Superior temporal gyrus (tissue), 1 donor: ENCODE data around the gene ANLN.
"Not testable (repeated sequence)": the region's sequence is repeated elsewhere in the genome, so short reads cannot be mapped to it uniquely, and the experiment has no call there.

ENCODE experiments used
- DNase-seq: peaks from one replicate; pipeline ENCODE4 v3.0.0-alpha.2; 2016; ENCODE audit errors: extremely low spot score

ANLN gene

GRCh38 chr7:36379831-36380504, 9.7 kb upstream of the ANLN start:
- DNase-seq, result no peak

- DNase-seq, result no peak
Observed at GRCh38 chr7:36381056-36381455, 8.6 kb upstream of the ANLN start.

- not testable (repeated sequence) for DNase-seq
Observed at GRCh38 chr7:36383284-36383683, 6.4 kb upstream of the ANLN start.

GRCh38 chr7:36385646-36386045, 4.0 kb upstream of the ANLN start:
- not testable (repeated sequence) for DNase-seq

- DNase-seq, result no peak
Observed at GRCh38 chr7:36387435-36388231, 2.0 kb upstream of the ANLN start.

- DNase-seq, result peak; percentile 59
Observed at GRCh38 chr7:36388423-36388822, 1.2 kb upstream of the ANLN start.

- no peak for DNase-seq
Observed at GRCh38 chr7:36390199-36391090, 783 bp downstream of the ANLN start.

GRCh38 chr7:36391436-36392198, 2.0 kb downstream of the ANLN start:
- no peak for DNase-seq

GRCh38 chr7:36393826-36394225, 4.2 kb downstream of the ANLN start:
- no peak for DNase-seq

- DNase-seq, result no peak
Observed at GRCh38 chr7:36395171-36395894, 5.7 kb downstream of the ANLN start.

- no peak for DNase-seq
Observed at GRCh38 chr7:36396150-36396549, 6.5 kb downstream of the ANLN start.

- peak; percentile 51 for DNase-seq
Observed at GRCh38 chr7:36400036-36400435, 10.4 kb downstream of the ANLN start.

- no peak for DNase-seq
Observed at GRCh38 chr7:36400606-36401005, 10.9 kb downstream of the ANLN start.

- no peak for DNase-seq
Observed at GRCh38 chr7:36403452-36403851, 13.8 kb downstream of the ANLN start.

- no peak for DNase-seq
Observed at GRCh38 chr7:36404639-36405408, 15.2 kb downstream of the ANLN start.

- peak; percentile 61 for DNase-seq
Observed at GRCh38 chr7:36405409-36405803, 15.7 kb downstream of the ANLN start.

GRCh38 chr7:36406156-36406555, 16.5 kb downstream of the ANLN start:
- peak; percentile 94 for DNase-seq

GRCh38 chr7:36407636-36408550, 18.2 kb downstream of the ANLN start:
- peak; percentile 73 for DNase-seq

- DNase-seq, result peak; percentile 69
Observed at GRCh38 chr7:36408589-36408988, 18.9 kb downstream of the ANLN start.
